HFF-Myc (cell line): ENCODE measurements around the gene RADIL.
A peak's percentile ranks its signal among the peaks of the same experiment; 100 is the strongest.

Experiments
- DNase-seq: peaks from one replicate; pipeline ENCODE4 v3.0.0-alpha.2; 2011; ENCODE audit warnings: low read depth; ENCODE audit errors: extremely low read depth
- H3K4me3 ChIP-seq: replicated peaks from 2 replicates; pipeline ENCODE4 v1.5.1; 2011; ENCODE audit warnings: low read depth, mild to moderate bottlenecking, control low read depth, low read length
- CTCF ChIP-seq: IDR thresholded peaks from 2 replicates; pipeline ENCODE4 v1.5.1; 2012; ENCODE audit warnings: mild to moderate bottlenecking, low read depth, low read length, control low read depth; ENCODE audit errors: missing control alignments

Gene RADIL

DNA sequence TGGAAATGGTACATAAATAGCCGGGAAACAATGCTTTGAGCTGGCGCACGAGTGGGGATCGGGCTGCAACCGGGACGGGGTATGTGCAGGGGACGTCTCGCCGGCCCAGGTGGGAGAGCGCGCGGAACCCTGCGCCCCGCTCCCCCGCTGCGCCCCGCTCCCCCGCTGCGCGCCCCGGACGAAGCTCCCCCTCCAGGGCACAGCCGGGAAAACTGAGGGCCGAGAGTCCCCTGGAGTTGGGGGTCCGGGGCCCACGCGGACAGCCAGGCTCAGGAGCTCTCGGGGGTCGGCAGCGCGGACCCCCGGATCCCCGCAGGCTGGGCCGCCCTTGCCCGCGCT, 514 bp downstream of the RADIL start:
- TF ChIP-seq CTCF: no peak
- peak overlapping the region; percentile 51 for H3K4me3 ChIP-seq
- DNase-seq: no peak

GRCh38 chr7:4882169-4883032, 1.1 kb downstream of the RADIL start:
- TF ChIP-seq CTCF: no peak
- peak; percentile 59 for DNase-seq
- H3K4me3 ChIP-seq: peak overlapping the region; percentile 51

- TF ChIP-seq CTCF: no peak
- no peak for DNase-seq
- H3K4me3 ChIP-seq: no peak overlapping the region
Measured at GRCh38 chr7:4880218-4880617, 3.3 kb downstream of the RADIL start.

- TF ChIP-seq CTCF: no peak
- no peak overlapping the region for H3K4me3 ChIP-seq
- DNase-seq: no peak
Measured at GRCh38 chr7:4879396-4880081, 4.0 kb downstream of the RADIL start.

DNA sequence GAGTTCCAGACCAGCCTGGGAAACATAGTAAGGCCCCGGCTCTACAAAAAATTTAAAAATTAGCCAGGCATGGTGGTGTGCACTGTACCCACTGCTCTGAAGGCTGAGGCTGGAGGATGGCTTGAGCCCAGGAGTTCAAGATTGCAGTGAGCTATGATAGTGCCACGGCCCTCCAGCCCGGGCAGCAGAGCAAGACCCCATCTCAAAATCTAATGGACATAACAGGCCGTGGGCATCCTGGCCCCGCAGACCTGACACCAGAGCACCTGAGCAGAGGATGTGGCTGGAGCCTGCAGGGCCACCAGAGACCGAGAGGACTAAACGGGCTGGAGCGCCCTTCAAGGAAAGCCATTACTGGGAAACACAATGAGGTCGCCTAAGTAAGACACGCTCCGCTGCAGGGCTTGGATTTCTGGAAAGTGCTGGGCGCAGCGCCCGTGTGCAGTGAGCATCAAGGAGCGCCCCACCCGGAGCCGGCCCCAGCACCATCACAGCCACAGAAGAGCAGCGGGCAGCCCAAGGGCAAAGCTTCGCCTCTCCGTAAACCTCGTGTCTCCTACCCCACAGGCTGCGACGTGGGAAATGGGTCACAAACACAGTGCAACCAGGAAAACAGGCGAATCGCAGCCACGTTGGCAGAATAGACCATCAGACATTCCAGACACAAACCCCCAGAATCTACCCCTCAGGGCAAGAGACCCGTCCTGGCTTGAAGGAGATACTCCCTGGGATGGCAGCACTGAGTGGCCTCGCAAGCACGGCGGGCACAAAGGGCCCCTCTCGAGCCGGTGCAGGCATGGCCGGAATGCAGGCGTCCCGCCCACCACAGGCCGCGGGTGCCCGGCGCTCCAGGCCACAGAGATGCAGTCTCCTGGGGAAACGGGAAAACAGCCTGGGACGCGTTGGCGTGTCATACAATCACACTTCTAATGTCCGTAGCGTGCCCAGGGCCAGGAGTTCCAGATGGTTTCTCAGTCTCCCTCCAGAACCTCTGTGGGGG, 4.9 kb downstream of the RADIL start:
- no peak for TF ChIP-seq CTCF
- no peak overlapping the region for H3K4me3 ChIP-seq
- DNase-seq: no peak

DNA sequence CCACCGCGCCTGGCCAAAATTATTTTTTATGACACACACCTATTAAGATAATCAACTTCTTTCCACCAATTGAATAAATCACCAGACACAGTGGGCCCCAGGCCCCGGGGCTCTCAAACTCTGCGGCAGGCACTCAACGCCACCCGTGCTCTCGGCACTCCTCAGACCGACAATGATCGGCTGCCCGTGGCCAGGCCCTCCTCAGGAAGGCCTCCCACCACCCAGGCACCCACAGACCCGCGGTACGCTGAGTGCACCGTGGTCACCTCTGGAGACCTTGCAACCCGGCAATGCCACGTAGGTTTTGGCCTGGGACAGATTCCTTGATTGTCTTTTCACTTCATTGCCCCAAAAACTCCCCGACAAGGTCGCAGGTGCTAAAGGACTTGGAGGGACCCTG, 6.9 kb downstream of the RADIL start:
- H3K4me3 ChIP-seq: no peak overlapping the region
- DNase-seq: no peak
- no peak for TF ChIP-seq CTCF
